Esophagus squamous epithelium (tissue), 5 donors: ENCODE results near the gene NECTIN1. TPM values are rescaled to one million over a fixed set of nuclear protein-coding genes. Genes with fewer than 3 reads are reported as not detected.
A peak's percentile ranks its signal among the peaks of the same experiment; 100 is the strongest.
"Not testable (repeated sequence)": the region's sequence is repeated elsewhere in the genome, so short reads cannot be mapped to it uniquely, and the experiment has no call there.

Experiments
- DNase-seq: peaks from one replicate; lab custom pipeline; 2025; lab: John Stamatoyannopoulos, UW
- H3K27ac ChIP-seq, 4 donors: fragments of 200-600 bp; sonication (generic); one replicate each; pipeline ENCODE4 v1.5.1; 2016 to 2019; ENCODE audit warnings: mild to moderate bottlenecking in 1 of 4
- H3K27me3 ChIP-seq, 4 donors: fragments of 200-600 bp; sonication (generic); 1 replicate in 3 of 4; 2 replicates in 1 of 4; pipeline versions ENCODE4 v1.5.1 to v1.6.0; 2017 to 2021; ENCODE audit warnings: antibody characterized with exemption in 1 of 4
- H3K36me3 ChIP-seq, 3 donors: fragments of 200-600 bp; sonication (generic); one replicate each; pipeline ENCODE4 v1.5.1; 2016 to 2019
- H3K4me1 ChIP-seq, 3 donors: fragments of 200-600 bp; sonication (generic); one replicate each; pipeline ENCODE4 v1.5.1; 2017 to 2019
- H3K4me3 ChIP-seq, 4 donors: fragments of 200-600 bp; sonication (generic); 1 replicate in 3 of 4; 2 replicates in 1 of 4; pipeline ENCODE4 v1.5.1; 2016 to 2019; ENCODE audit warnings: mild to moderate bottlenecking in 2 of 4, moderate library complexity in 1 of 4
- H3K9me3 ChIP-seq, 3 donors: fragments of 200-600 bp; sonication (generic); one replicate each; pipeline ENCODE4 v1.5.1; 2016 to 2019
- CTCF ChIP-seq, 6 experiments: fragments of 450-650 bp in 4 of 6; fragments of 200-600 bp in 2 of 6; sonication (generic) in 2 of 6; IDR thresholded peaks; one replicate each; pipeline ENCODE4 v1.5.1; 2016 to 2019; ENCODE audit warnings: antibody characterized with exemption in 6 of 6, mild to moderate bottlenecking in 4 of 6, moderate library complexity in 4 of 6
- POLR2A ChIP-seq, 4 donors: fragments of 450-650 bp; IDR thresholded peaks; one replicate each; pipeline ENCODE4 v1.6.1; 2017; ENCODE audit warnings: antibody characterized with exemption in 4 of 4, mild to moderate bottlenecking in 4 of 4, moderate library complexity in 3 of 4
- WGBS, 2 donors: methylation state at CpG; one replicate each; pipeline ENCODE4 v1.1.5; 2018; 5-methylcytosine and 5-hydroxymethylcytosine counted together
- intact Hi-C: fragments of 100-400 bp; cut with DNase I; formaldehyde crosslinking; loops from one replicate; pipeline ENCODE4 v1.15.0; 2022
- total RNA-seq, 4 donors: library from RNA; depleted of rRNA; stranded (reverse); fragments of >200 nt; gene quantifications; one replicate each; pipeline ENCODE4 v1.1.0, GENCODE V29; 2016
- donor health status: DM: yes; HTN: yes; CAD: no.

NECTIN1 gene
- total RNA-seq, 4 donors from 2014 or later, result 72.5 to 163 (median 117) TPM

GRCh38 chr11:119605137-119605665, 123.8 kb downstream of the NECTIN1 start:
- 78 to 87% methylated on average over 8 to 9 of the region's 17 CpGs for WGBS, 2 donors

GRCh38 chr11:119602745-119603373, 126.1 kb downstream of the NECTIN1 start:
- intact Hi-C loops, result no loop called here
- H3K27me3 ChIP-seq, result peaks cover 0 to 37% (median 0%) of the 10 kb centered on the region in 4 donors
- no peak overlapping the region for H3K4me3 ChIP-seq
- 51 to 80% methylated on average over 1 to 5 of the region's 28 CpGs for WGBS, 2 donors
- TF ChIP-seq POLR2A (IDR thresholded peaks at IDR 0.05) (no peak), CTCF (IDR thresholded peaks at IDR 0.05) (no peak)
- DNase-seq, result no peak
- H3K36me3 ChIP-seq, result no peaks in the 10 kb centered on the region
- H3K9me3 ChIP-seq, result no peaks in the 10 kb centered on the region
- H3K27ac ChIP-seq, result no peak overlapping the region
- peaks cover 0 to 4% (median 0%) of the 10 kb centered on the region in 3 donors for H3K4me1 ChIP-seq

More at GRCh38 chr11:119605137-119605665, 123.8 kb downstream of the NECTIN1 start:
- no peak overlapping the region for H3K4me3 ChIP-seq
- no peak overlapping the region for H3K27ac ChIP-seq
- TF ChIP-seq POLR2A (IDR thresholded peaks at IDR 0.05) (no peak), CTCF (IDR thresholded peaks at IDR 0.05) (no peak)
- no peaks in the 10 kb centered on the region for H3K36me3 ChIP-seq
- intact Hi-C loops, result no loop called here
- H3K4me1 ChIP-seq, result peaks cover 0 to 1% (median 0%) of the 10 kb centered on the region in 3 donors
- H3K9me3 ChIP-seq, result no peaks in the 10 kb centered on the region
- DNase-seq, result no peak
- peaks cover 0 to 41% (median 0%) of the 10 kb centered on the region in 4 donors for H3K27me3 ChIP-seq

- H3K4me3 ChIP-seq, result no peak overlapping the region
- 62 to 66% methylated on average over 10 of the region's 10 CpGs for WGBS, 2 donors
- TF ChIP-seq CTCF (IDR thresholded peaks at IDR 0.05) (no peak), POLR2A (IDR thresholded peaks at IDR 0.05) (no peak)
- H3K36me3 ChIP-seq, result no peaks in the 10 kb centered on the region
- DNase-seq, result no peak
- intact Hi-C loops, result no loop called here
- H3K4me1 ChIP-seq, result peaks cover 0 to 11% (median 0%) of the 10 kb centered on the region in 3 donors
- no peaks in the 10 kb centered on the region for H3K9me3 ChIP-seq
- H3K27me3 ChIP-seq, result peaks cover 0 to 22% (median 0%) of the 10 kb centered on the region in 4 donors
- no peak overlapping the region for H3K27ac ChIP-seq
These were observed 129.0 kb downstream of the NECTIN1 start for GRCh38 chr11:119599864-119600541.

GRCh38 chr11:119595941-119596340, 133.1 kb downstream of the NECTIN1 start:
- intact Hi-C loops, H3K9me3 ChIP-seq, H3K36me3 ChIP-seq, H3K4me3 ChIP-seq, H3K27me3 ChIP-seq, DNase-seq: not testable (repeated sequence)
- Histone ChIP-seq H3K4me1 (peaks cover 12 to 47% (median 21%) of the 10 kb centered on the region in 3 donors), H3K27ac (peak overlapping the region in 1 of 4 donors; percentile 0)
- 31 to 56% methylated on average over 2 of the region's 2 CpGs for WGBS, 2 donors

- 56 to 65% methylated on average over 4 of the region's 4 CpGs for WGBS, 2 donors
- Histone ChIP-seq H3K4me3 (no peak overlapping the region), H3K36me3 (no peaks in the 10 kb centered on the region), H3K27ac (peak overlapping the region in 2 of 4 donors; percentile 3 to 45), H3K9me3 (peaks cover 0 to 8% (median 0%) of the 10 kb centered on the region in 3 donors), H3K27me3 (no peaks in the 10 kb centered on the region), H3K4me1 (peaks cover 20 to 53% (median 26%) of the 10 kb centered on the region in 3 donors)
- DNase-seq, result no peak
- intact Hi-C loops, result no loop called here
- TF ChIP-seq CTCF (IDR thresholded peaks at IDR 0.05), result no peak
- TF ChIP-seq POLR2A (IDR thresholded peaks at IDR 0.05), result no peak
These were observed 134.3 kb downstream of the NECTIN1 start for GRCh38 chr11:119594639-119595249.
